ENCODE measurements around the gene TFB1M.

DNA sequence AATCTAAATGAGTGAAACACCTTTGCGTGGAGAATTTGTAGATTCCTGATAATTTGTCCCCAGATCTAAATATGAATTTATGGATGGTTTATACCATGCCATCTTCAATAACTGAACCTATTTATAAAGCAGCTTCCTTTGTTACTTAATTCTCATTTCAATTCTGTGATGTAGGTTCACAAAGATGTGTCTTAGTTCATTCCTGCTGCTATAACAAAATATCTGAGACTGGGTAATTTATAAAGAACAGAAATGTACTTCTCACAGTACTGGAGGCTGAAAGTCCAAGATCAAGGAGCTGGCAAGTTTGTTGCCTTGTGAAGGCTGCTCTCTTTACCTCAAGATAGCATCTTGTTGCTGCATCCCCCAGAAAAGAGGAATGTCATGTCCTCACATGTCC, 2.1 kb upstream of the TFB1M start:
- TF ChIP-seq, protein P1, sequence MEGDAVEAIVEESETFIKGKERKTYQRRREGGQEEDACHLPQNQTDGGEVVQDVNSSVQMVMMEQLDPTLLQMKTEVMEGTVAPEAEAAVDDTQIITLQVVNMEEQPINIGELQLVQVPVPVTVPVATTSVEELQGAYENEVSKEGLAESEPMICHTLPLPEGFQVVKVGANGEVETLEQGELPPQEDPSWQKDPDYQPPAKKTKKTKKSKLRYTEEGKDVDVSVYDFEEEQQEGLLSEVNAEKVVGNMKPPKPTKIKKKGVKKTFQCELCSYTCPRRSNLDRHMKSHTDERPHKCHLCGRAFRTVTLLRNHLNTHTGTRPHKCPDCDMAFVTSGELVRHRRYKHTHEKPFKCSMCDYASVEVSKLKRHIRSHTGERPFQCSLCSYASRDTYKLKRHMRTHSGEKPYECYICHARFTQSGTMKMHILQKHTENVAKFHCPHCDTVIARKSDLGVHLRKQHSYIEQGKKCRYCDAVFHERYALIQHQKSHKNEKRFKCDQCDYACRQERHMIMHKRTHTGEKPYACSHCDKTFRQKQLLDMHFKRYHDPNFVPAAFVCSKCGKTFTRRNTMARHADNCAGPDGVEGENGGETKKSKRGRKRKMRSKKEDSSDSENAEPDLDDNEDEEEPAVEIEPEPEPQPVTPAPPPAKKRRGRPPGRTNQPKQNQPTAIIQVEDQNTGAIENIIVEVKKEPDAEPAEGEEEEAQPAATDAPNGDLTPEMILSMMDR (IDR thresholded peaks at IDR 0.05; ENCODE audit: low read length), result no peak
- no peak for TF ChIP-seq EZH2 (IDR thresholded peaks at IDR 0.05; ENCODE audit: borderline replicate concordance, low read length)

Data from OCI-LY1 (cell line).